HCT116 (cell line): ENCODE data around the gene ANXA6. TPM values are rescaled to one million over a fixed set of nuclear protein-coding genes. Genes with fewer than 3 reads are reported as not detected.

Experiments used
- ATAC-seq: fragments of 200-7000 bp; cut with Tn5 transposase; 2 replicates; pipeline ENCODE4 v1.9.1; 2020; ENCODE audit warnings: mild to moderate bottlenecking, moderate library complexity
- BruUV-seq: library from RNA; stranded (reverse); fragments of 400-500 nt; replicated peaks from 2 replicates; lab custom pipeline; 2021; lab: Mats Ljungman, UMichigan
- CTCF ChIA-PET: fragments of 300-600 bp; sonication (Branson Sonifier 250); formaldehyde crosslinking; loops from one replicate; lab custom pipeline; 2021; ENCODE audit warnings: antibody characterized with exemption; lab: Charles Lee
- POLR2A ChIA-PET: fragments of 300-600, 350-600 bp; sonication (Branson Sonifier 250); formaldehyde crosslinking; loops from one replicate; lab custom pipeline; 2021; ENCODE audit warnings: antibody characterized with exemption; lab: Charles Lee
- RAD21 ChIA-PET, 2 experiments: fragments of 300-600 bp; sonication (Branson Sonifier 250); formaldehyde crosslinking; loops; one replicate each; lab custom pipeline; 2023; ENCODE audit warnings: low total read pairs in 2 of 2; ENCODE audit not compliant: uncharacterized antibody in 2 of 2, unreplicated experiment in 2 of 2, low non-redundant PET in 1 of 2; lab: Charles Lee
- DNase-seq: peaks from one replicate; pipeline ENCODE4 v3.0.0-alpha.2; 2010; ENCODE audit warnings: low read depth, low spot score
- H2AFZ ChIP-seq: fragments of 200-600 bp; shearing (Covaris generic), sonication (generic); 2 replicates; pipeline ENCODE4 v1.6.1; 2017; ENCODE audit warnings: low read depth, mixed run types, mixed read lengths, antibody characterized with exemption, low read length; ENCODE audit not compliant: poor library complexity, severe bottlenecking
- H3K27ac ChIP-seq: 2 replicates; pipeline ENCODE4 v1.5.1; 2012; ENCODE audit warnings: low read depth, low read length
- H3K27me3 ChIP-seq: fragments of 200-600 bp; sonication (generic); 2 replicates; pipeline ENCODE4 v1.6.1; 2016; ENCODE audit warnings: mixed run types, low read length, mixed read lengths; ENCODE audit not compliant: insufficient read depth
- H3K36me3 ChIP-seq, 2 experiments: fragments of 200-500 bp in 1 of 2; fragments of 200-600 bp in 1 of 2; sonication (Bioruptor generic) in 1 of 2; sonication (generic) in 1 of 2; 2 replicates each; pipeline versions ENCODE4 v1.5.1 to v1.6.1; 2014 to 2016; ENCODE audit warnings: low read length in 2 of 2, inconsistent platforms in 1 of 2, mixed read lengths in 1 of 2, mixed run types in 1 of 2; ENCODE audit not compliant: insufficient read depth in 2 of 2, control insufficient read depth in 1 of 2
- H3K4me1 ChIP-seq, 2 experiments: fragments of 200-600 bp in 1 of 2; sonication (generic) in 1 of 2; 2 replicates each; pipeline versions ENCODE4 v1.5.1 to v1.6.1; 2012 to 2017; ENCODE audit warnings: low read length in 2 of 2, inconsistent platforms in 1 of 2, mild to moderate bottlenecking in 1 of 2, mixed read lengths in 1 of 2, mixed run types in 1 of 2, moderate library complexity in 1 of 2; ENCODE audit not compliant: insufficient read depth in 2 of 2, control insufficient read depth in 1 of 2
- H3K4me2 ChIP-seq: fragments of 200-600 bp; sonication (generic); 2 replicates; pipeline ENCODE4 v1.6.1; 2017; ENCODE audit warnings: mixed run types, low read length, mixed read lengths
- H3K4me3 ChIP-seq, 2 experiments: fragments of 200-600 bp in 1 of 2; sonication (generic) in 1 of 2; replicated peaks in 1 of 2; 2 replicates each; pipeline ENCODE4 v1.5.1; 2011 to 2016; ENCODE audit warnings: low read length in 2 of 2, control low read depth in 1 of 2, low read depth in 1 of 2, mild to moderate bottlenecking in 1 of 2, mixed read lengths in 1 of 2, mixed run types in 1 of 2
- H3K79me2 ChIP-seq: fragments of 200-600 bp; sonication (generic); 2 replicates; pipeline ENCODE4 v1.6.1; 2017; ENCODE audit warnings: mild to moderate bottlenecking, mixed run types, low read length, moderate library complexity, mixed read lengths; ENCODE audit not compliant: insufficient read depth
- H3K9ac ChIP-seq: fragments of 200-600 bp; sonication (generic); 2 replicates; pipeline ENCODE4 v1.6.1; 2016; ENCODE audit warnings: low read length, mixed read lengths
- H3K9me2 ChIP-seq: fragments of 200-600 bp; sonication (generic), shearing (Covaris generic); 2 replicates; pipeline ENCODE4 v1.6.1; 2017; ENCODE audit warnings: mixed run types, mild to moderate bottlenecking, moderate library complexity; ENCODE audit not compliant: insufficient read depth
- H3K9me3 ChIP-seq, 2 experiments: fragments of 200-500 bp in 1 of 2; fragments of 200-600 bp in 1 of 2; sonication (Bioruptor generic) in 1 of 2; sonication (generic) in 1 of 2; 2 replicates each; pipeline ENCODE4 v1.6.1; 2014 to 2017; ENCODE audit warnings: low read length in 2 of 2, mixed read lengths in 2 of 2, inconsistent platforms in 1 of 2, low read depth in 1 of 2, mild to moderate bottlenecking in 1 of 2, mixed run types in 1 of 2, moderate library complexity in 1 of 2; ENCODE audit not compliant: control insufficient read depth in 1 of 2, insufficient read depth in 1 of 2
- H4K20me1 ChIP-seq: fragments of 200-600 bp; sonication (generic), shearing (Covaris generic); 2 replicates; pipeline ENCODE4 v1.6.1; 2017; ENCODE audit warnings: mixed run types, mild to moderate bottlenecking, moderate library complexity; ENCODE audit not compliant: insufficient read depth
- CBX3 ChIP-seq: IDR thresholded peaks from 2 replicates; pipeline ENCODE4 v1.6.1; 2012; ENCODE audit warnings: low read depth
- CEBPB ChIP-seq: IDR thresholded peaks from 2 replicates; pipeline ENCODE4 v1.6.1; 2012; ENCODE audit warnings: low read depth
- EZH2phosphoT487 ChIP-seq: fragments of 200-600 bp; IDR thresholded peaks from 2 replicates; pipeline ENCODE4 v1.6.1; 2018; ENCODE audit warnings: antibody characterized with exemption, borderline replicate concordance
- POLR2A ChIP-seq: IDR thresholded peaks from 2 replicates; pipeline ENCODE4 v1.7.0; 2011; ENCODE audit warnings: borderline replicate concordance; ENCODE audit not compliant: insufficient read depth, insufficient read length; ENCODE audit errors: extremely low read depth
- ZFX ChIP-seq: fragments of 450-650 bp; IDR thresholded peaks from 2 replicates; pipeline ENCODE4 v1.6.1; 2017
- intact Hi-C: fragments of 100-400 bp; cut with micrococcal nuclease; formaldehyde crosslinking; loops from 2 replicates; pipeline ENCODE4 v1.10.0; 2022
- total RNA-seq: library from RNA; stranded (reverse); gene quantifications from one replicate; pipeline ENCODE4 v1.2.1, GENCODE V29; 2021; ENCODE audit not compliant: unreplicated experiment
- TF ChIP-seq, protein P1 (sequence below), 3 experiments: fragments of 200-600 bp in 1 of 3; sonication (generic) in 1 of 3; IDR thresholded peaks in 2 of 3; conservative IDR thresholded peaks in 1 of 3; 2 replicates each; pipeline ENCODE4 v1.5.1; 2012 to 2017; ENCODE audit warnings: low read depth in 2 of 3, low read length in 2 of 3, antibody characterized with exemption in 1 of 3, borderline replicate concordance in 1 of 3, control low read depth in 1 of 3, mild to moderate bottlenecking in 1 of 3, mixed read lengths in 1 of 3, mixed run types in 1 of 3, moderate library complexity in 1 of 3; ENCODE audit not compliant: insufficient read depth in 1 of 3

The ANXA6 gene
- total RNA-seq, 1 experiment from 2014 or later = 71.9 TPM

DNA sequence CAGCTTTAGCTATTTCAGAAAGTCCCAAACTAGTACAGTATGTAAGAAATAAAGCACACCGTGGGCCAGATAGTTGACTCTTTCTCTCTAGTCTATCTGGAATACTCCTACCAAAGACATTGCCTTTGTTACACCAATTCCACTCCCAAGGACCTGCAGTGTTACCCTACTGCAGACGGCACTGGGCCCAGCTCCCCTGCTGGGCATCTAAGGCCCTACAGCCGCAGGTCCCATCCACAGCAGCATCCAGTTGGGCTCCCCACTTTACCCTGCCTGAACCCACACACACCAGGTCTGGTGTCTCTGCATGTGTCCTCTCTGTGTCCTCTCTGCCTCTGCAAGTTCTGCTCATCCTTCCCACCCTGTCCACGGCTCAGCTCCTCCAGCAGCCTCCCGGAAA, 99.3 kb downstream of the ANXA6 start:
- H3K4me1 ChIP-seq = peaks cover 6 to 10% of the 10 kb centered on the region in 2 experiments
- no peaks in the 10 kb centered on the region for H3K9me3 ChIP-seq
- no peaks in the 10 kb centered on the region for H3K27me3 ChIP-seq
- H3K27ac ChIP-seq = no peak overlapping the region
- TF ChIP-seq EZH2phosphoT487 = no peak
- TF ChIP-seq POLR2A = no peak
- no peak for TF ChIP-seq CBX3
- TF ChIP-seq, protein P1, sequence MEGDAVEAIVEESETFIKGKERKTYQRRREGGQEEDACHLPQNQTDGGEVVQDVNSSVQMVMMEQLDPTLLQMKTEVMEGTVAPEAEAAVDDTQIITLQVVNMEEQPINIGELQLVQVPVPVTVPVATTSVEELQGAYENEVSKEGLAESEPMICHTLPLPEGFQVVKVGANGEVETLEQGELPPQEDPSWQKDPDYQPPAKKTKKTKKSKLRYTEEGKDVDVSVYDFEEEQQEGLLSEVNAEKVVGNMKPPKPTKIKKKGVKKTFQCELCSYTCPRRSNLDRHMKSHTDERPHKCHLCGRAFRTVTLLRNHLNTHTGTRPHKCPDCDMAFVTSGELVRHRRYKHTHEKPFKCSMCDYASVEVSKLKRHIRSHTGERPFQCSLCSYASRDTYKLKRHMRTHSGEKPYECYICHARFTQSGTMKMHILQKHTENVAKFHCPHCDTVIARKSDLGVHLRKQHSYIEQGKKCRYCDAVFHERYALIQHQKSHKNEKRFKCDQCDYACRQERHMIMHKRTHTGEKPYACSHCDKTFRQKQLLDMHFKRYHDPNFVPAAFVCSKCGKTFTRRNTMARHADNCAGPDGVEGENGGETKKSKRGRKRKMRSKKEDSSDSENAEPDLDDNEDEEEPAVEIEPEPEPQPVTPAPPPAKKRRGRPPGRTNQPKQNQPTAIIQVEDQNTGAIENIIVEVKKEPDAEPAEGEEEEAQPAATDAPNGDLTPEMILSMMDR (IDR thresholded peaks at IDR 0.05 in 2 of 3, conservative IDR thresholded peaks at IDR 0.05 in 1 of 3; ENCODE audit: borderline replicate concordance in 1 of 3, insufficient read depth in 1 of 3, low read depth in 2 of 3, low read length in 2 of 3) = peak in 2 of 3 experiments; percentile 3 to 21; a peak in 1 of 6 replicates
- no peak for TF ChIP-seq ZFX
- TF ChIP-seq CEBPB = no peak
- RAD21 ChIA-PET = no interaction called here
- POLR2A ChIA-PET = no interaction called here
- H3K4me2 ChIP-seq = no peak overlapping the region
- CTCF ChIA-PET = interaction anchor here (0.8 to 2.0 kb wide), 4 partner anchors 8 to 57 kb away, joined by 3 to 6 read pairs (median 3); no protein-coding TSS in a partner anchor
- H3K9ac ChIP-seq = no peak overlapping the region
- DNase-seq (no peak), ATAC-seq (no peak; the same call in 1 of the 2 replicates)
- H3K9me2 ChIP-seq = no peaks in the 10 kb centered on the region
- H2AFZ ChIP-seq = no peak overlapping the region
- intact Hi-C loops = no loop called here
- no peaks in the 10 kb centered on the region for H4K20me1 ChIP-seq
- H3K79me2 ChIP-seq = 0 out of 2 replicates have a peak, but pooled peaks cover 3% of the 10 kb centered on the region
- H3K36me3 ChIP-seq = peaks cover 4 to 14% of the 10 kb centered on the region in 2 experiments; a peak in 2 of 4 replicates
- H3K4me3 ChIP-seq = no peak overlapping the region
- no TSS peak for BruUV-seq
